ENCODE data around the gene HCAR3. TPM values are rescaled to one million over a fixed set of nuclear protein-coding genes. Genes with fewer than 3 reads are reported as not detected.
"Not testable (repeated sequence)": the region's sequence is repeated elsewhere in the genome, so short reads cannot be mapped to it uniquely, and the experiment has no call there.

HCAR3 gene
- total and polyA plus RNA-seq, 4 donors = 0.08 to 1.3 (median 0.10) TPM; not detected in 1

GRCh38 chr12:122715211-122715610 lies 1.4 kb downstream of the HCAR3 start:
- H3K36me3 ChIP-seq (ENCODE audit: control insufficient read depth in 4 of 4, insufficient read depth in 3 of 4, low read depth in 1 of 4, low read length in 3 of 4); H3K9me3 ChIP-seq (ENCODE audit: control insufficient read depth in 4 of 4, low read length in 3 of 4); H3K27me3 ChIP-seq (ENCODE audit: control insufficient read depth in 4 of 4, insufficient read depth in 4 of 4, low read length in 3 of 4); H3K9ac ChIP-seq (ENCODE audit: low read depth in 1 of 2, low read length in 2 of 2); DNase-seq (ENCODE audit: low spot score); H3K4me1 ChIP-seq (ENCODE audit: control insufficient read depth in 4 of 4, insufficient read depth in 4 of 4, low read length in 3 of 4); H3K27ac ChIP-seq (ENCODE audit: low read depth in 1 of 2, low read length in 2 of 2); H3K4me3 ChIP-seq (ENCODE audit: low read depth in 1 of 3, low read length in 3 of 3): not testable (repeated sequence)
- WGBS = 84% methylated on average over 6 of the region's 6 CpGs

GRCh38 chr12:122713491-122714188 lies 3.0 kb downstream of the HCAR3 start:
- 81% methylated on average over 3 of the region's 10 CpGs for WGBS

GRCh38 chr12:122711266-122711665 lies 5.3 kb downstream of the HCAR3 start:
- not testable (repeated sequence) for H3K27ac ChIP-seq (ENCODE audit: low read depth in 1 of 2, low read length in 2 of 2); DNase-seq (ENCODE audit: low spot score); H3K9me3 ChIP-seq (ENCODE audit: control insufficient read depth in 4 of 4, low read length in 3 of 4); H3K4me3 ChIP-seq (ENCODE audit: low read depth in 1 of 3, low read length in 3 of 3); H3K4me1 ChIP-seq (ENCODE audit: control insufficient read depth in 4 of 4, insufficient read depth in 4 of 4, low read length in 3 of 4); H3K36me3 ChIP-seq (ENCODE audit: control insufficient read depth in 4 of 4, insufficient read depth in 3 of 4, low read depth in 1 of 4, low read length in 3 of 4); H3K9ac ChIP-seq (ENCODE audit: low read depth in 1 of 2, low read length in 2 of 2); H3K27me3 ChIP-seq (ENCODE audit: control insufficient read depth in 4 of 4, insufficient read depth in 4 of 4, low read length in 3 of 4)
- WGBS = 77% methylated on average over 1 of the region's 1 CpG

More at GRCh38 chr12:122713491-122714188, 3.0 kb downstream of the HCAR3 start:
- not testable (repeated sequence) for H3K27ac ChIP-seq (ENCODE audit: low read depth in 1 of 2, low read length in 2 of 2); H3K4me3 ChIP-seq (ENCODE audit: low read depth in 1 of 3, low read length in 3 of 3); H3K9ac ChIP-seq (ENCODE audit: low read depth in 1 of 2, low read length in 2 of 2); H3K9me3 ChIP-seq (ENCODE audit: control insufficient read depth in 4 of 4, low read length in 3 of 4); H3K36me3 ChIP-seq (ENCODE audit: control insufficient read depth in 4 of 4, insufficient read depth in 3 of 4, low read depth in 1 of 4, low read length in 3 of 4); DNase-seq (ENCODE audit: low spot score); H3K27me3 ChIP-seq (ENCODE audit: control insufficient read depth in 4 of 4, insufficient read depth in 4 of 4, low read length in 3 of 4); H3K4me1 ChIP-seq (ENCODE audit: control insufficient read depth in 4 of 4, insufficient read depth in 4 of 4, low read length in 3 of 4)

GRCh38 chr12:122710341-122710740 lies 6.3 kb downstream of the HCAR3 start:
- not testable (repeated sequence) for H3K36me3 ChIP-seq (ENCODE audit: control insufficient read depth in 4 of 4, insufficient read depth in 3 of 4, low read depth in 1 of 4, low read length in 3 of 4); H3K27me3 ChIP-seq (ENCODE audit: control insufficient read depth in 4 of 4, insufficient read depth in 4 of 4, low read length in 3 of 4); H3K4me1 ChIP-seq (ENCODE audit: control insufficient read depth in 4 of 4, insufficient read depth in 4 of 4, low read length in 3 of 4); DNase-seq (ENCODE audit: low spot score); H3K9me3 ChIP-seq (ENCODE audit: control insufficient read depth in 4 of 4, low read length in 3 of 4); H3K27ac ChIP-seq (ENCODE audit: low read depth in 1 of 2, low read length in 2 of 2); H3K4me3 ChIP-seq (ENCODE audit: low read depth in 1 of 3, low read length in 3 of 3); H3K9ac ChIP-seq (ENCODE audit: low read depth in 1 of 2, low read length in 2 of 2)
- 83% methylated on average over 2 of the region's 2 CpGs for WGBS

GRCh38 chr12:122709287-122709686 lies 7.3 kb downstream of the HCAR3 start:
- DNase-seq (ENCODE audit: low spot score); H3K9ac ChIP-seq (ENCODE audit: low read depth in 1 of 2, low read length in 2 of 2); H3K4me3 ChIP-seq (ENCODE audit: low read depth in 1 of 3, low read length in 3 of 3); H3K36me3 ChIP-seq (ENCODE audit: control insufficient read depth in 4 of 4, insufficient read depth in 3 of 4, low read depth in 1 of 4, low read length in 3 of 4); H3K4me1 ChIP-seq (ENCODE audit: control insufficient read depth in 4 of 4, insufficient read depth in 4 of 4, low read length in 3 of 4); H3K9me3 ChIP-seq (ENCODE audit: control insufficient read depth in 4 of 4, low read length in 3 of 4); H3K27ac ChIP-seq (ENCODE audit: low read depth in 1 of 2, low read length in 2 of 2); H3K27me3 ChIP-seq (ENCODE audit: control insufficient read depth in 4 of 4, insufficient read depth in 4 of 4, low read length in 3 of 4): not testable (repeated sequence)
- WGBS = no CpG with 5 or more reads among the region's 3 CpGs

GRCh38 chr12:122703841-122704240 lies 12.8 kb downstream of the HCAR3 start:
- H3K27me3 ChIP-seq (ENCODE audit: control insufficient read depth in 4 of 4, insufficient read depth in 4 of 4, low read length in 3 of 4); H3K27ac ChIP-seq (ENCODE audit: low read depth in 1 of 2, low read length in 2 of 2): not testable (repeated sequence)
- WGBS = 85% methylated on average over 3 of the region's 3 CpGs

GRCh38 chr12:122702890-122703611 lies 13.6 kb downstream of the HCAR3 start, which contains the start of gene HCAR2:
Gene HCAR2, minus strand, starts transcription at chr12:122703357. Its CDS starts 74 bp downstream, at chr12:122703283.
- not testable (repeated sequence) for H3K27ac ChIP-seq (ENCODE audit: low read depth in 1 of 2, low read length in 2 of 2); DNase-seq (ENCODE audit: low spot score); H3K36me3 ChIP-seq (ENCODE audit: control insufficient read depth in 4 of 4, insufficient read depth in 3 of 4, low read depth in 1 of 4, low read length in 3 of 4); H3K9me3 ChIP-seq (ENCODE audit: control insufficient read depth in 4 of 4, low read length in 3 of 4); H3K9ac ChIP-seq (ENCODE audit: low read depth in 1 of 2, low read length in 2 of 2); H3K4me3 ChIP-seq (ENCODE audit: low read depth in 1 of 3, low read length in 3 of 3); H3K27me3 ChIP-seq (ENCODE audit: control insufficient read depth in 4 of 4, insufficient read depth in 4 of 4, low read length in 3 of 4); H3K4me1 ChIP-seq (ENCODE audit: control insufficient read depth in 4 of 4, insufficient read depth in 4 of 4, low read length in 3 of 4)
- 81% methylated on average over 22 of the region's 22 CpGs for WGBS

More at GRCh38 chr12:122703841-122704240, 12.8 kb downstream of the HCAR3 start:
- H3K9ac ChIP-seq (ENCODE audit: low read depth in 1 of 2, low read length in 2 of 2); H3K36me3 ChIP-seq (ENCODE audit: control insufficient read depth in 4 of 4, insufficient read depth in 3 of 4, low read depth in 1 of 4, low read length in 3 of 4); H3K4me3 ChIP-seq (ENCODE audit: low read depth in 1 of 3, low read length in 3 of 3); H3K9me3 ChIP-seq (ENCODE audit: control insufficient read depth in 4 of 4, low read length in 3 of 4); H3K4me1 ChIP-seq (ENCODE audit: control insufficient read depth in 4 of 4, insufficient read depth in 4 of 4, low read length in 3 of 4); DNase-seq (ENCODE audit: low spot score): not testable (repeated sequence)

- not testable (repeated sequence) for H3K9ac ChIP-seq (ENCODE audit: low read depth in 1 of 2, low read length in 2 of 2); H3K9me3 ChIP-seq (ENCODE audit: control insufficient read depth in 4 of 4, low read length in 3 of 4); H3K27ac ChIP-seq (ENCODE audit: low read depth in 1 of 2, low read length in 2 of 2); H3K4me1 ChIP-seq (ENCODE audit: control insufficient read depth in 4 of 4, insufficient read depth in 4 of 4, low read length in 3 of 4); H3K27me3 ChIP-seq (ENCODE audit: control insufficient read depth in 4 of 4, insufficient read depth in 4 of 4, low read length in 3 of 4); H3K36me3 ChIP-seq (ENCODE audit: control insufficient read depth in 4 of 4, insufficient read depth in 3 of 4, low read depth in 1 of 4, low read length in 3 of 4); DNase-seq (ENCODE audit: low spot score); H3K4me3 ChIP-seq (ENCODE audit: low read depth in 1 of 3, low read length in 3 of 3)
- 64% methylated on average over 4 of the region's 4 CpGs for WGBS
Observed at GRCh38 chr12:122701481-122701880, 15.1 kb downstream of the HCAR3 start.
